Fibroblast of lung (primary cell): ENCODE measurements around the gene GLIS1.

Experiments used
- EZH2 ChIP-seq: IDR thresholded peaks from 2 replicates; pipeline ENCODE4 v1.5.1; 2012; ENCODE audit warnings: low read length, control low read depth, mild to moderate bottlenecking; ENCODE audit errors: missing control alignments
- TF ChIP-seq, protein P1 (sequence below), 2 donors: IDR thresholded peaks in 1 of 2; conservative IDR thresholded peaks in 1 of 2; 1 replicate in 1 of 2; 2 replicates in 1 of 2; pipeline ENCODE4 v1.5.1; 2011 to 2012; ENCODE audit warnings: low read length in 2 of 2, control low read depth in 1 of 2, inconsistent platforms in 1 of 2, low read depth in 1 of 2, mild to moderate bottlenecking in 1 of 2

DNA sequence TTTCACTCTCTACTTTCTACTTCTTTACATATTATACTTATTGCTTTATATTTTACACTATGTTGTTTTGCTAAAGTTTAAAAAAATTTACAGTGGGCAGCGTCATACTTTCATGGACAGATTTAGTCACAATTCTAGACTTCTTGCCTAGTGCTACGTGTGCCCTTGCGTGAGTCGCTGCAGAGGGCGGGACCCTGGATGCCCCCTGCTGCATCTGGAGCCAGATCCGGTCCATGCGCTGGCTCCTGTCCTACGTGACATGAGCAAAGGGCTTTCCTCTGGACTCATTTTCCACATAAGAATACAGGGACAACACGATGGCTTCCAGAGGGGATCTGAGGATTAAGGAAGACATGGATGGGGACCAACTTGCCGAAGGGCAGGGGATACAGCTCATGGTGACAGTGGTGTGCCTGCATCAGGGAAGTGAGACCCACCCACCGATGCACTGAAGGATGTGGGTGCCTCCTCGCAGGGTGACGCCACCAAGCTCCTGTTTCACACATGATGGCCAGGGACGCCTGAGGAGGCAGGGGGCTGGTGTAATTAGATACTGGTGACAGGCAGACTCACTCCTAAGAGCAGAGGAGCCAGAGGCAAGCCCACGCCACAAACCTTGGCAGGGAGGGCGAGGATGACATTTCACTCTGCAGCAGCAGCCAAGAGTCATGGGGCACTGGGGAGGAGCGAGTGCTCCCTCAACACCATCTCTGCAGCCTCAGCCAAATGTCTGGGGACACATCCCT, 193.1 kb downstream of the GLIS1 start:
- TF ChIP-seq, protein P1, sequence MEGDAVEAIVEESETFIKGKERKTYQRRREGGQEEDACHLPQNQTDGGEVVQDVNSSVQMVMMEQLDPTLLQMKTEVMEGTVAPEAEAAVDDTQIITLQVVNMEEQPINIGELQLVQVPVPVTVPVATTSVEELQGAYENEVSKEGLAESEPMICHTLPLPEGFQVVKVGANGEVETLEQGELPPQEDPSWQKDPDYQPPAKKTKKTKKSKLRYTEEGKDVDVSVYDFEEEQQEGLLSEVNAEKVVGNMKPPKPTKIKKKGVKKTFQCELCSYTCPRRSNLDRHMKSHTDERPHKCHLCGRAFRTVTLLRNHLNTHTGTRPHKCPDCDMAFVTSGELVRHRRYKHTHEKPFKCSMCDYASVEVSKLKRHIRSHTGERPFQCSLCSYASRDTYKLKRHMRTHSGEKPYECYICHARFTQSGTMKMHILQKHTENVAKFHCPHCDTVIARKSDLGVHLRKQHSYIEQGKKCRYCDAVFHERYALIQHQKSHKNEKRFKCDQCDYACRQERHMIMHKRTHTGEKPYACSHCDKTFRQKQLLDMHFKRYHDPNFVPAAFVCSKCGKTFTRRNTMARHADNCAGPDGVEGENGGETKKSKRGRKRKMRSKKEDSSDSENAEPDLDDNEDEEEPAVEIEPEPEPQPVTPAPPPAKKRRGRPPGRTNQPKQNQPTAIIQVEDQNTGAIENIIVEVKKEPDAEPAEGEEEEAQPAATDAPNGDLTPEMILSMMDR (conservative IDR thresholded peaks at IDR 0.05 in 1 of 2, IDR thresholded peaks at IDR 0.05 in 1 of 2; ENCODE audit: low read depth in 1 of 2, low read length in 2 of 2): no peak
- no peak for TF ChIP-seq EZH2
